ENCODE results near the gene SLC2A4. TPM values are rescaled to one million over a fixed set of nuclear protein-coding genes. Genes with fewer than 3 reads are reported as not detected.
A peak's percentile ranks its signal among the peaks of the same experiment; 100 is the strongest.

SLC2A4 gene
- total RNA-seq, 1 donor from 2014 or later, result 0.42 TPM

- TF ChIP-seq, protein P1, sequence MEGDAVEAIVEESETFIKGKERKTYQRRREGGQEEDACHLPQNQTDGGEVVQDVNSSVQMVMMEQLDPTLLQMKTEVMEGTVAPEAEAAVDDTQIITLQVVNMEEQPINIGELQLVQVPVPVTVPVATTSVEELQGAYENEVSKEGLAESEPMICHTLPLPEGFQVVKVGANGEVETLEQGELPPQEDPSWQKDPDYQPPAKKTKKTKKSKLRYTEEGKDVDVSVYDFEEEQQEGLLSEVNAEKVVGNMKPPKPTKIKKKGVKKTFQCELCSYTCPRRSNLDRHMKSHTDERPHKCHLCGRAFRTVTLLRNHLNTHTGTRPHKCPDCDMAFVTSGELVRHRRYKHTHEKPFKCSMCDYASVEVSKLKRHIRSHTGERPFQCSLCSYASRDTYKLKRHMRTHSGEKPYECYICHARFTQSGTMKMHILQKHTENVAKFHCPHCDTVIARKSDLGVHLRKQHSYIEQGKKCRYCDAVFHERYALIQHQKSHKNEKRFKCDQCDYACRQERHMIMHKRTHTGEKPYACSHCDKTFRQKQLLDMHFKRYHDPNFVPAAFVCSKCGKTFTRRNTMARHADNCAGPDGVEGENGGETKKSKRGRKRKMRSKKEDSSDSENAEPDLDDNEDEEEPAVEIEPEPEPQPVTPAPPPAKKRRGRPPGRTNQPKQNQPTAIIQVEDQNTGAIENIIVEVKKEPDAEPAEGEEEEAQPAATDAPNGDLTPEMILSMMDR (IDR thresholded peaks at IDR 0.05; ENCODE audit: partially characterized antibody, unreplicated experiment), result peak; percentile 12
Observed at GRCh38 chr17:7252176-7253043, 29.1 kb upstream of the SLC2A4 start, which contains the start of gene ELP5. ELP5 (plus strand) TSS chr17:7252215; CDS start chr17:7252551, 336 bp downstream.

DNA sequence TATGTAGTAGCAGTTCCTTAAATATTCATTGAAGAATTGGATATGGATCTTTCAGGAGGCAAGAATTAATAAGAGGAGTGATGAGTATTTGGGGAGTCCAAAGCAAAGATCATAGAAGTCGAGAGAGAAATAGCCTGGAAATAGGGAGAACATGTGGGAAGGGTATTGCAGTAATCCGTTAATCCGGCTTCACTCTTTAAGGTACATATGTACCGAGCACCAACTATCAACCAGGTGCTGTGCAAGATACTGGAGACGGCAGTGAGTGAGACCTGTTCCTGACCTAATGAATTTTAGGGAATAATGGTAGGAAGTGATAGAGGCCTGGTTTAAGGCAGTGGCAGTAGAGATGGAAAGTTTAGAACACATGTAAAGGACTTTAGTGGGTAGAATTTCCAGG lies 28.4 kb upstream of the SLC2A4 start:
- peaks cover 26% of the 10 kb centered on the region for H3K4me1 Mint-ChIP-seq (ENCODE audit: low read depth, unreplicated experiment)
- H3K36me3 Mint-ChIP-seq (ENCODE audit: unreplicated experiment), result no peaks in the 10 kb centered on the region
- no peak for DNase-seq
- H3K4me3 Mint-ChIP-seq (ENCODE audit: unreplicated experiment), result peak overlapping the region; percentile 93
- TF ChIP-seq, protein P1 (IDR thresholded peaks at IDR 0.05; ENCODE audit: partially characterized antibody, unreplicated experiment), result no peak
- peaks cover 17% of the 10 kb centered on the region for H3K9me3 Mint-ChIP-seq (ENCODE audit: unreplicated experiment)
- peaks cover 13% of the 10 kb centered on the region for H3K27me3 Mint-ChIP-seq (ENCODE audit: unreplicated experiment)
- peak overlapping the region; percentile 98 for H3K27ac Mint-ChIP-seq (ENCODE audit: unreplicated experiment)

More at GRCh38 chr17:7252176-7253043, 29.1 kb upstream of the SLC2A4 start, which contains the start of gene ELP5:
- Mint-ChIP-seq H3K27ac (ENCODE audit: unreplicated experiment) (peak within 1 kb of the TSS; percentile 99), H3K4me1 (ENCODE audit: low read depth, unreplicated experiment) (peaks cover 26% of the 10 kb centered on the region), H3K36me3 (ENCODE audit: unreplicated experiment) (no peaks in the 10 kb centered on the region), H3K9me3 (ENCODE audit: unreplicated experiment) (peaks cover 17% of the 10 kb centered on the region), H3K27me3 (ENCODE audit: unreplicated experiment) (peaks cover 13% of the 10 kb centered on the region), H3K4me3 (ENCODE audit: unreplicated experiment) (peak within 1 kb of the TSS; percentile 97)
- DNase-seq, result peak; percentile 98

GRCh38 chr17:7254511-7254910 lies 27.0 kb upstream of the SLC2A4 start:
- peaks cover 14% of the 10 kb centered on the region for H3K9me3 Mint-ChIP-seq (ENCODE audit: unreplicated experiment)
- DNase-seq, result no peak
- H3K4me3 Mint-ChIP-seq (ENCODE audit: unreplicated experiment), result peak overlapping the region; percentile 39
- H3K36me3 Mint-ChIP-seq (ENCODE audit: unreplicated experiment), result no peaks in the 10 kb centered on the region
- TF ChIP-seq, protein P1 (IDR thresholded peaks at IDR 0.05; ENCODE audit: partially characterized antibody, unreplicated experiment), result no peak
- H3K27ac Mint-ChIP-seq (ENCODE audit: unreplicated experiment), result no peak overlapping the region
- peaks cover 11% of the 10 kb centered on the region for H3K27me3 Mint-ChIP-seq (ENCODE audit: unreplicated experiment)
- H3K4me1 Mint-ChIP-seq (ENCODE audit: low read depth, unreplicated experiment), result peaks cover 16% of the 10 kb centered on the region

GRCh38 chr17:7256766-7257456 lies 24.6 kb upstream of the SLC2A4 start:
- Mint-ChIP-seq H3K36me3 (ENCODE audit: unreplicated experiment) (no peaks in the 10 kb centered on the region), H3K4me1 (ENCODE audit: low read depth, unreplicated experiment) (peaks cover 8% of the 10 kb centered on the region), H3K9me3 (ENCODE audit: unreplicated experiment) (peaks cover 8% of the 10 kb centered on the region), H3K27me3 (ENCODE audit: unreplicated experiment) (peaks cover 8% of the 10 kb centered on the region), H3K27ac (ENCODE audit: unreplicated experiment) (no peak overlapping the region), H3K4me3 (ENCODE audit: unreplicated experiment) (no peak overlapping the region)
- TF ChIP-seq, protein P1 (IDR thresholded peaks at IDR 0.05; ENCODE audit: partially characterized antibody, unreplicated experiment), result no peak
- DNase-seq, result no peak

Data from glutamatergic neuron (in vitro differentiated cells).